Karpas-422 (cell line): ENCODE results near the gene RIMKLB. TPM values are rescaled to one million over a fixed set of nuclear protein-coding genes. Genes with fewer than 3 reads are reported as not detected.

Source experiments
- DNase-seq: peaks from one replicate; pipeline ENCODE4 v3.0.0-alpha.2; 2015
- H2AFZ ChIP-seq: fragments of 200-600 bp; sonication (generic); 2 replicates; pipeline ENCODE4 v1.6.1; 2014; ENCODE audit warnings: antibody characterized with exemption, low read length, mixed read lengths
- H3K27ac ChIP-seq: fragments of 200-600 bp; sonication (generic); 2 replicates; pipeline ENCODE4 v1.5.1; 2014; ENCODE audit warnings: mild to moderate bottlenecking, low read length, moderate library complexity
- H3K27me3 ChIP-seq: fragments of 200-600 bp; sonication (generic); 2 replicates; pipeline ENCODE4 v1.6.1; 2014; ENCODE audit warnings: low read length, mixed read lengths
- H3K36me3 ChIP-seq: fragments of 200-600 bp; sonication (generic); 2 replicates; pipeline ENCODE4 v1.6.1; 2014; ENCODE audit warnings: low read length, mixed read lengths; ENCODE audit not compliant: insufficient read depth
- H3K4me1 ChIP-seq: fragments of 200-600 bp; sonication (generic); 2 replicates; pipeline ENCODE4 v1.6.1; 2014; ENCODE audit warnings: mild to moderate bottlenecking, low read length, mixed read lengths
- H3K4me2 ChIP-seq: fragments of 200-600 bp; sonication (generic); 2 replicates; pipeline ENCODE4 v1.6.1; 2014; ENCODE audit warnings: low read length, low read depth, mild to moderate bottlenecking; ENCODE audit not compliant: poor library complexity, severe bottlenecking
- H3K4me3 ChIP-seq: fragments of 200-600 bp; sonication (generic); 2 replicates; pipeline ENCODE4 v1.5.1; 2014; ENCODE audit warnings: mild to moderate bottlenecking, antibody characterized with exemption, low read length, mixed read lengths
- H3K79me2 ChIP-seq: fragments of 200-600 bp; sonication (generic); 2 replicates; pipeline ENCODE4 v1.6.1; 2014; ENCODE audit warnings: mild to moderate bottlenecking, low read length, mixed read lengths
- H3K9ac ChIP-seq: fragments of 200-600 bp; sonication (generic); 2 replicates; pipeline ENCODE4 v1.6.0; 2014; ENCODE audit warnings: low read length
- H3K9me2 ChIP-seq: fragments of 200-600 bp; sonication (generic), shearing (Covaris generic); replicated peaks from 2 replicates; pipeline ENCODE4 v1.6.0; 2014; ENCODE audit warnings: mild to moderate bottlenecking, low read length, moderate library complexity; ENCODE audit not compliant: insufficient read depth
- H3K9me3 ChIP-seq: fragments of 300-700, 200-600 bp; sonication (generic); 2 replicates; pipeline ENCODE4 v1.6.1; 2014; ENCODE audit warnings: low read length, mixed read lengths
- H4K20me1 ChIP-seq: fragments of 200-600 bp; sonication (generic); 2 replicates; pipeline ENCODE4 v1.6.1; 2014; ENCODE audit warnings: mild to moderate bottlenecking, antibody characterized with exemption, low read length, low read depth; ENCODE audit not compliant: insufficient read depth
- total RNA-seq: library from RNA; depleted of rRNA; stranded (reverse); fragments of >200 nt; shearing (Covaris generic); gene quantifications from 2 replicates; pipeline ENCODE4 v1.2.3, GENCODE V29; 2014; ENCODE audit warnings: low replicate concordance; rRNA removed

RIMKLB gene
- total RNA-seq, 1 experiment from 2014 or later, result 0.89 TPM

GRCh38 chr12:8829621-8830020 lies 131.8 kb downstream of the RIMKLB start:
- no peaks in the 10 kb centered on the region for H4K20me1 ChIP-seq
- no peak overlapping the region for H2AFZ ChIP-seq
- H3K27me3 ChIP-seq, result no peaks in the 10 kb centered on the region
- H3K9me3 ChIP-seq, result no peaks in the 10 kb centered on the region
- H3K9ac ChIP-seq, result no peak overlapping the region
- H3K4me2 ChIP-seq, result no peak overlapping the region
- no peaks in the 10 kb centered on the region for H3K79me2 ChIP-seq
- no peak overlapping the region for H3K4me3 ChIP-seq
- no peak overlapping the region for H3K27ac ChIP-seq
- no peaks in the 10 kb centered on the region for H3K36me3 ChIP-seq
- no peaks in the 10 kb centered on the region for H3K4me1 ChIP-seq
- H3K9me2 ChIP-seq, result no peaks in the 10 kb centered on the region
- DNase-seq, result no peak

GRCh38 chr12:8831116-8831515 lies 133.3 kb downstream of the RIMKLB start:
- no peaks in the 10 kb centered on the region for H3K79me2 ChIP-seq
- no peak overlapping the region for H2AFZ ChIP-seq
- H3K27me3 ChIP-seq, result no peaks in the 10 kb centered on the region
- no peak for DNase-seq
- H3K4me1 ChIP-seq, result no peaks in the 10 kb centered on the region
- H3K9me2 ChIP-seq, result no peaks in the 10 kb centered on the region
- no peaks in the 10 kb centered on the region for H4K20me1 ChIP-seq
- no peaks in the 10 kb centered on the region for H3K36me3 ChIP-seq
- no peak overlapping the region for H3K9ac ChIP-seq
- H3K4me3 ChIP-seq, result no peak overlapping the region
- no peak overlapping the region for H3K27ac ChIP-seq
- H3K9me3 ChIP-seq, result no peaks in the 10 kb centered on the region
- no peak overlapping the region for H3K4me2 ChIP-seq

GRCh38 chr12:8832500-8832899 lies 134.7 kb downstream of the RIMKLB start:
- no peak overlapping the region for H3K4me2 ChIP-seq
- no peaks in the 10 kb centered on the region for H3K36me3 ChIP-seq
- H3K27ac ChIP-seq, result no peak overlapping the region
- H3K9me2 ChIP-seq, result no peaks in the 10 kb centered on the region
- H2AFZ ChIP-seq, result no peak overlapping the region
- H3K4me3 ChIP-seq, result no peak overlapping the region
- H3K27me3 ChIP-seq, result no peaks in the 10 kb centered on the region
- no peak for DNase-seq
- no peak overlapping the region for H3K9ac ChIP-seq
- no peaks in the 10 kb centered on the region for H3K9me3 ChIP-seq
- H3K79me2 ChIP-seq, result no peaks in the 10 kb centered on the region
- H3K4me1 ChIP-seq, result no peaks in the 10 kb centered on the region
- H4K20me1 ChIP-seq, result no peaks in the 10 kb centered on the region

Other genes with a start within 250 kb of the RIMKLB start
- not detected in 2 replicates for gene CLEC6A, start 242.0 kb upstream of the RIMKLB start, total RNA-seq
- gene CLEC4D, start 184.5 kb upstream of the RIMKLB start, total RNA-seq, result not detected in 2 replicates
- gene CLEC4E, start 157.1 kb upstream of the RIMKLB start, total RNA-seq, result 1.4 TPM in 1 of 2 replicates, not detected in the other
- 2.6 and 6.3 TPM in 2 replicates for gene AICDA, start 85.1 kb upstream of the RIMKLB start, total RNA-seq
- gene MFAP5, start 35.2 kb upstream of the RIMKLB start, total RNA-seq, result not detected in 2 replicates
- not detected in 2 replicates for gene A2ML1, start 124.6 kb downstream of the RIMKLB start, total RNA-seq
- gene PHC1, start 216.5 kb downstream of the RIMKLB start, total RNA-seq, result 26.2 and 84.0 TPM in 2 replicates